KOPT-K1 (cell line): ENCODE results near the gene CERT1.
A peak's percentile ranks its signal among the peaks of the same experiment; 100 is the strongest.

Experiments used
- H3K27ac ChIP-seq: fragments of 200-600 bp; sonication (generic); 2 replicates; pipeline ENCODE4 v1.5.1; 2016; ENCODE audit warnings: antibody characterized with exemption, mild to moderate bottlenecking, low read depth, low read length; ENCODE audit not compliant: poor library complexity, severe bottlenecking
- H3K36me3 ChIP-seq: fragments of 200-600 bp; sonication (generic); 2 replicates; pipeline ENCODE4 v1.5.1; 2017; ENCODE audit warnings: antibody characterized with exemption, mild to moderate bottlenecking, low read length, moderate library complexity; ENCODE audit not compliant: insufficient read depth
- H3K9me3 ChIP-seq: fragments of 200-600 bp; sonication (generic); 2 replicates; pipeline ENCODE4 v1.5.1; 2017; ENCODE audit warnings: antibody characterized with exemption, low read length, mild to moderate bottlenecking; ENCODE audit not compliant: insufficient read depth, poor library complexity, severe bottlenecking

The CERT1 gene

DNA sequence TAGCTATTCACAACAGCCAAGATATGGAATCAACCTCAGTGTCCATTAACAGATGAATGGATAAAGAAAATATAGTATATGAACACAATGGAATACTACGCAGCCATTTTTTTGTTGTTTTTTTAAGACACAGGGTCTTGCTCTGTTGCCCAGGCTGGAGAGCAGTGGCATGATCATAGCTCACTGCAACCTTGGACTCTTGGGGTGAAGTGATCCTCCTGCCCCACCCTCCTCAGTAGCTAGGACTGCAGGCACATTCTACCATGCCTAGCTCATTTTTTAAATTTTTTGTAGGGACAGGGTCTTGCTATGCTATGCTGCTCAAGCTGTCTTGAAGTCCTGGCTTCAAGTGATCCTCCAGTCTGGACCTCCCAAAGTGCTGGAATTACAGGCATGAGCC lies 38.5 kb downstream of the CERT1 start:
- no peaks in the 10 kb centered on the region for H3K36me3 ChIP-seq
- no peak overlapping the region for H3K27ac ChIP-seq
- H3K9me3 ChIP-seq = peaks cover 33% of the 10 kb centered on the region

DNA sequence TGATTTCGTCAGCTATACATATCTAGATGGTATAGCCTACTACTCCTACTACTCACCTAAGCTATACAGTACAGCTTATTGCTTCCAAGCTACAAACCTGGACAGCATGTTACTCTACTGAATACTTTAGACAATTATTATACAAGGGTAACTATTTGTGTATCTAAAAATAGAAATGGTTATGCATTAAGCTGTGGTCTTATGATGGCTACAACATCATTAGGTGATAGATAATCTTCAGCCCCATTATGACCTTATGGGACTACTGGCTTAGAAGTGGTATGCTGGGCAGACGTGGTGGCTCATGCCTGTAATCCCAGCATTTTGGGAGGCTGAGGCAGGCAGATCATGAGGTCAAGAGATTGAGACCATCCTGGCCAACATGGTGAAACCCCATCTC lies 40.2 kb downstream of the CERT1 start:
- Histone ChIP-seq H3K9me3 (peaks cover 49% of the 10 kb centered on the region), H3K36me3 (no peaks in the 10 kb centered on the region)

DNA sequence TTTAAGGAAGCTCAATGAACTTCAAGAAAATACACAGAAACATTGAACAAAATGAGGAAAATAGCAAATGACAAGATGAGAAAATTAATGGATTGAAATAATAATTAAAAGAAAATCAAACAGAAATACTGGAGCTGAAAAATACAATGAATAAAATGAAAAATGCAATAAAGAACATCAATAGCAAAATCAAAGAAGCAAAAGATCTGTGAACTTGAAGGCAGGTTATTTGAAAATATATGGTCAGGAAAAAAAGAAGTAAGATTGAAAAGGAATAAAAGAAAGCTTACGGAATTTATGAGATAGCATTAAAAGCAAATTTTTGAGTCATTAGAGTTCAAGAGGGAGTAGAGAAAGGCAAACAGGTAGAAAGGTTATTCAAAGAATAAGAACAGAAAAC lies 42.4 kb downstream of the CERT1 start:
- Histone ChIP-seq H3K9me3 (peaks cover 49% of the 10 kb centered on the region), H3K27ac (no peak overlapping the region), H3K36me3 (no peaks in the 10 kb centered on the region)

More for the DNA sequence above, 40.2 kb downstream of the CERT1 start:
- no peak overlapping the region for H3K27ac ChIP-seq

DNA sequence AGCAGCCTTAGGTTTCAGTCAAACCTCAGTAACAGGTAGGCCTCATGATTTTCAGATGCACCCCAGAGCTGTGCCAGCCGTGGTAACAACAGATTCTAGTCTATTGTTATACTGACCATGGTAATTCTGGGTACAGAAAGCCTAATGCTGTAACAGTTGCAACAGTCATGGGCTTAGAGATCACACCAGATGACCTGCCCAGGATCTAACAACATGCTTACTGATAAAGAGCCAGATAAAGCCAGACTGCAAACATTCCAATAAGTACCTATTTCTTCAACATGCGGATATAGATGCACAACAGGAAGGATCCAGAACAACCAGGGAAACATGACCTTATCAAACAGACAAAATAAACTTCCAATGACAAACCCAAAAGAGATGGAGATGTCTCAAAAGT lies 42.8 kb downstream of the CERT1 start:
- Histone ChIP-seq H3K9me3 (peaks cover 49% of the 10 kb centered on the region), H3K36me3 (no peaks in the 10 kb centered on the region), H3K27ac (no peak overlapping the region)

DNA sequence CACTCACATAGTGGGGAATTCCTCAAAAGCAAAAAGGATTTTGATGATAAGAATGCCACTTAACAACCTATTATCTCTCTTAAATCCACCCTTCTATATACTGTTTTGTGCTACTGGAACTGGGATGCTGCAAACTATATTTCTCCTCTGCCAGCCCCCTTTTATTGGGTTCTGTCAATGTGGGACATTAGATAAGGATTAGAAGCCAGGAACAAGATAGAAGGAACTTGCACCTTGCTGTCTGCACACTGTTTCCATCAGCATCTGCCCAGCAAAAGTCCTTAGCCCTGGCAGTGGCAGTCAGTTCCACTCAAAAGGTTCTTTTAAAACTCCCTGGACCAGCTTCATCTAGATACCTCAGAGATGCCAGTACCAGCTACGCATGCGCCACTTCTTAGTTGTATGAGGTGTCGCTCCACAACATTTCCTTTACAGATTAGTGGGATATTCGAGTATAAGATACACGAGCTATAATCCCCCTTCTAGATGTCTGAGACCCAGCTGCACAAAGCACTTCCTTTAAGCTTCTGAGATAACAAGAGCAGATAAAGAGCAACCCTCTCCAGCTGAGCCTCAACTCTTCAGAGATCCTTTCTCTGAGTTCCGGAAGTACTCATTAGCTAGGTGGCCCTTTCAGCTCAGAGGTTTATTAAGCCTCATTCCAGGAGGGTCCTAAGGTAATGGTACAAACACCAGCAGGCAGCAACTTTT lies 45.3 kb downstream of the CERT1 start:
- Histone ChIP-seq H3K9me3 (peaks cover 55% of the 10 kb centered on the region), H3K27ac (peak overlapping the region; percentile 32), H3K36me3 (no peaks in the 10 kb centered on the region)

DNA sequence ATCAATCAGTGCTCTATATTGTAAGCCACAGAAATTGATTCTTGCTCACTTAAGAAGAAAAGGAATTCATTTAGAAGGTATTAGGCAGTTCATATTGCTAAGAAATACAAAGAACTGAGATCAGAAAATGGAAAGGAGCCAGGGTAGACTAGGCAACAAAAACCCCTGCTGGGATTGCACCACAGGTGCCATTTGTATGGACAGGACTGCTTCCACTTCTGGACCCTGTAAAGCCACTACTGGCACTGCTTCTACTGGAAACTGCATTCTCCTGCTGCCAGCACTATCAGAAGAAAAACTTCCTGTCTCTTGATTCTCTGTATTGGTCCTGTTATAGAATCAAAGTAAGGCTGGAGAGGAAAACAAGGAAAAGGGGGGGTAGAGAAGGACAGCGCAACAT lies 45.9 kb downstream of the CERT1 start:
- Histone ChIP-seq H3K27ac (peak overlapping the region; percentile 32), H3K36me3 (no peaks in the 10 kb centered on the region), H3K9me3 (peaks cover 49% of the 10 kb centered on the region)

DNA sequence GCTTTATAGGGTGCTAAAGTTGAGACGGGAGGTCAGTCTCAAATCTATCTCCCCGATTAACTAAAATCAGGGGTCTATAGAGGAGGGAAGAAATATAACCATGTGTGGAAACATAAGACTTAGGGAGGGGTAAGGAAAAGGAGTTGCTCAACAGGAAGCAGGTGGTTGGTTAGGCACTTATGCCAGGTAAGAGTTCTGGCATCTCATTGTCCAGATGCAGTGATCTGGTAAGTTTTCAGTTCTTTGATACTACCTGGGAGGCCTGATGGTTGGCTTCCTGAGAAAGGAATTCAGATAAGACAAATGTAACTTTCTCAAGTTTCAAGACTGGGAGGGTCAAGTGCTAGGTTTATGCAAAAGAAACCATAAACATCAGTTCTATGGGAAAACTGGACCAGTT lies 47.7 kb downstream of the CERT1 start:
- Histone ChIP-seq H3K9me3 (peaks cover 31% of the 10 kb centered on the region), H3K36me3 (0 out of 2 replicates have a peak, but pooled peaks cover 5% of the 10 kb centered on the region), H3K27ac (no peak overlapping the region)

DNA sequence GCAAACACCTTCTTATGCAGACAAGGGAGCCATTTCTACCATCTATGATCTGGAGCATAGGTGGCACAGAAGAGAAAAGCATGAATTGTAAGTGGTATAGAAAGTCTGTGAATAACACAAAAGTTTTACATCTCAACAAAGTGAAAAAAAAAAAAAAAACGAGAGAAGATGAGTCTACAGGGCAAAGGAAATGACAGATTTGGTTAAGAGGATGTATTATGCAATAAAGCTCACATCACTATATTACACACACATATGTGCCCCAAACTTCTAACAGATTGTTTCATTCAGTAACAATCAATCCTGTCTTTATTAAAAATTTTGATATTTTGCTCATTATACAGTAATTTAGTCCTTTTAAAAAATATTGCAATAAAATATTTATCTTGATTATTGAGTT lies 49.8 kb downstream of the CERT1 start:
- Histone ChIP-seq H3K36me3 (peaks cover 10% of the 10 kb centered on the region; the same call in 1 of the 2 replicates), H3K9me3 (peaks cover 11% of the 10 kb centered on the region), H3K27ac (no peak overlapping the region)

DNA sequence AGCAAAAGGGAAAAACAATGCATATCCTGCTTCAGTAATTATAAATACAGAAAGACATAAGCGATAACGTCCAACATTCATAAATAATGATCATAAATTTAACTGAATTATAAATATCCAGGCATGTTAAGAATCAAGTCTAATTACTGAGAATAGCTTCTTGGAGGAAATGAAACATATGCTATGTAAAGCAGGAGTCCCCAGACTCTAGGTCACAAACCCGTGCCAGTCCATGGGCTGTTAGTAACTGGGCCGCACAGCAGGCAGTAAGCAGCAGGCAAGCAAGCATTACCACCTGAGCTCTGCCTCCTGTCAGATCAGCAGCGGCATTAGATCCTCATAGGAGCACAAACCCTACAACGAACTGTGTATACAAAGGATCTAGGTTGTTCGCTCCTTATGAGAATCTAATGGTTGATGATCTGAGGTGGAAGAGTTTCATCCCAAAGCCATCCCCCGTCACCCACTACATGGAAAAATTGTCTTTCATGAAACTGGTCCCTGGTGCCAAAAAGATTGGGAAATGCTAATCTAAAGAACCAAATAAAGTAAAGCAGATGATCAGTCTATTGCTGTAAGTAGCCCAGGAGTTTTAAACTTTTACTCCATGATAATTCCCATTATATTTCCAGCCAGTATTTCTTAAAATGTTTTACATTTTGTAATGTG lies 50.4 kb downstream of the CERT1 start:
- H3K9me3 ChIP-seq = peaks cover 8% of the 10 kb centered on the region
- H3K27ac ChIP-seq = no peak overlapping the region
- peaks cover 10% of the 10 kb centered on the region; the same call in 1 of the 2 replicates for H3K36me3 ChIP-seq

DNA sequence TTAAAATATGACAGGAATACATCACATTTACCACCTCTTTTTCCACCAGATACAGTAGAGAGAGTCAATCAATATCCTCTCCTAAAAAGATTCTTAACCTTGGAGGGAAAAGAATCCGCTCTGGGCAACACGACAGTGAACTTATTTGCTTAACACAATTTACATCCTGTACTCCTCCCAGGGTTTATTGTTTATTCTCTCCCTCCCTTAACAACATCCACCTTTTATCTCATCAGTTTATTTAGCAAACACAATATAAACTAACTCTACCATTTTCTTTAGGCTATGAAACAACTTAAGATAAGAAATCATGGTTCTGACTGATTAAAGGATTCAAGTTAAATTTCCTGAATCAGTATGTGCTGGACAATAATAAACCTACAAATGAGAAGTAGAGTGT lies 50.9 kb downstream of the CERT1 start:
- H3K27ac ChIP-seq = no peak overlapping the region

DNA sequence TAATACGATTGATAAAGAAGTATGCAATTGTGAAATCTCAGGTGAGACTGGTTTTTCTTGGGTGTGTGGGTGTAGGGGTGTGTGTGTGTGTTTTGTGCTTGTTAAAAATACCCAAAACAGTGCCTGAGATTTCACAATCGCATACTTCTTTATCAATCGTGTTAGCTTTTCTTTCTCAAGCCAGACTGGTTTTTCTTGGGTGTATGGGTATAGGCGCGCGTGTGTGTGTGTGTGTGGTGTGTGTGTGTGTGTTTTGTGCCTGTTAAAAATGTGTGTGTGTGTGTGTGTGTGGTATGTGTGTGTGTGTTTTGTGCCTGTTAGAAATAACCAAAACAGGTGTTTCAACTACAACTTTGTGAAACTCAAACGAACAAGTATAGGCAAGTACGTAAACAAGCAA lies 53.7 kb downstream of the CERT1 start:
- Histone ChIP-seq H3K9me3 (peaks cover 6% of the 10 kb centered on the region), H3K36me3 (peaks cover 20% of the 10 kb centered on the region), H3K27ac (no peak overlapping the region)

More for the DNA sequence above, 50.9 kb downstream of the CERT1 start:
- Histone ChIP-seq H3K9me3 (peaks cover 8% of the 10 kb centered on the region), H3K36me3 (peaks cover 10% of the 10 kb centered on the region; the same call in 1 of the 2 replicates)

DNA sequence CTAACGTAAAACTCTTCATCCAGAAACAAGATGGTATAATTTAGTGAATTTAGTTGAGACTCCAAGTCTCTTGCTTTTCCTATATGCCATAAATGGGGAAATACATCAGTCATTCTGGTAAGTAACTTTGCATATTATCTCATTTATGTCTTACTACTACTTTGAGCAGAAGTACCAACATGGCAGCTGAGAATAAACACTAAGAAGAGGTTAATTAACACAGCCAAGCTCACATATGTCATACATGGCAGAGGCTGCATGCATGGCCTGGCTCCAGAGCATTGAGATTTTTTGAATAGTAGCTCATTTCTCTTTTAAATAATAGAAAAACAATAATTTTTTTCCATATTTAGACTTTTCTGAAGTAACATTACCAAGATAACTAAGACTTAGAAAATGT lies 54.3 kb downstream of the CERT1 start:
- Histone ChIP-seq H3K27ac (no peak overlapping the region), H3K9me3 (peaks cover 2% of the 10 kb centered on the region), H3K36me3 (peaks cover 20% of the 10 kb centered on the region)

DNA sequence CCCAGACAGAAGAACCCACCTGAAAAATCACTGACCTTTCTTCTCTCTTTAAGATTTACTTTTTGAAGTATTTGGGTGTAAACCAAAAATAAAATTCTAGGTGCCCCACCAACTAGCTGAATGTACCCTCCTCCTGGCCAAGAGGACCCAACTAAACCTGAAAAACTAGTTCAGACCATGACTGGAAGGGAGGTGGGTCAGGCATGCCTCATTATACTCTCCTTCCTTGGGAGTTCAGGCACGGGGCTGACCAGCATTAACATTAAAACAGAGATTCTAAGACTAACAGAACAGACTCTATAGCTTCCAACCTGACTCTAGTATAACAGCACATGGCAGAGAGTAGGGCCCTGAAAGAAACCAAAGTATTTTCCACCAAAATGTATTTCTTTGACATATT lies 61.4 kb downstream of the CERT1 start:
- Histone ChIP-seq H3K27ac (peak overlapping the region; percentile 19), H3K9me3 (peaks cover 50% of the 10 kb centered on the region), H3K36me3 (peaks cover 31% of the 10 kb centered on the region)

DNA sequence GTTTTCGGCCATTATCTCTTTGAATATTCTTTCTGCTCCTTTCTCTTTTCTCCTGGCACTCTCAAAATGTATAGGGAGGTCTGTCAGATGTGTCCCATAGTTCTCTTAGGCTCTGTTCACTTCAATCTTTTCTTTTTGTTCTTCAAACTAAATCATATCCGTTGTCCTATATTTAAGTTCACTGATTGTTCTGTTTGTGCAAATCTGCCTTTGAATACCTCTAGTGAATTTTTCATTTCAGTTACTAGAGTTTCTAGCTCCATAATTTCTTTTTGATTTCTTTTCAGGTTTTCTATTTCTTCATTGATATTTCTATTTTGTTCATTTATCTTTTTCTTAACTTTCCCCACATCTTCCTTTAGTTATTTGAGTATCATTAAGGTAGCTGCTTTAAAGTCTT lies 65.4 kb downstream of the CERT1 start:
- Histone ChIP-seq H3K27ac (no peak overlapping the region), H3K9me3 (peaks cover 63% of the 10 kb centered on the region), H3K36me3 (peaks cover 23% of the 10 kb centered on the region)

DNA sequence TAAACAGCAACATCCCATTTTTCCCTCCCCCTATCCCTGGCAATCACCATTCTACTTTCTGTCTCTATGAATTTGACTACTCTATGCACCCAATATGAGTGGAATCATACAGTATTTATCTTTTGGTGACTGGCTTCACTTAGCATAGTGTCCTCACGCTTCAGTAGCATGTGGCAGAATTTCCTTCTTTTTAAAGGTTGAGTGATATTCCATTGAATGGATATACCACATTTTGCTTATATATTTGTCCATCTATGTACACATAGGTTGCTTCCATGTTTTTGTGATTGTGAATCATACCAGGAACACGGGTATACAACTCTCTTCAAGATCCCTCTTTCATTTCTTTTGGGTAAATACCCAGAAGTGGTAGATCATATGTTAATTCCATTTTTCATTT lies 69.9 kb downstream of the CERT1 start:
- peaks cover 28% of the 10 kb centered on the region for H3K9me3 ChIP-seq
- H3K27ac ChIP-seq = no peak overlapping the region
- H3K36me3 ChIP-seq = peaks cover 7% of the 10 kb centered on the region; the same call in 1 of the 2 replicates

DNA sequence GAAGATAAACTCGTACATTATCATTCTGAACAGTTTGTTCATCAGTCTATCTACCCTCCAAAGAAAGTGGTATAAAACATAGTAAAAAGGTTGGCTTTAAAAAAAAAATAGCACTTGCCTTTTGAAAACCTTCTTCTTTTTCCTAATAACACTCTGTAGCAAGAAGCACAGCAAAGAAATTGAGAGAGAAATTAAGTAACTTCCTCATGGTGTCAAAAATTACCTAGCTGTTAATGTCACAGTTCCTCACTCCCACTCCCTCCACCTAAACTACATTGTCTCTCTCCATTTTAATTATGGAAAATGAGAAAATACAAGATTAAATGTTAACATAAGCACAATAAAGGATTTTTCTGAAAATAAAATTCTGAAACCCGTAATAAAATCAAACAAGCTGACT lies 72.2 kb downstream of the CERT1 start:
- H3K36me3 ChIP-seq = no peaks in the 10 kb centered on the region
- no peak overlapping the region for H3K27ac ChIP-seq

More for the DNA sequence above, 72.2 kb downstream of the CERT1 start:
- H3K9me3 ChIP-seq = peaks cover 13% of the 10 kb centered on the region
